HG03039 (cell line): Measurements from ENCODE around the gene HOXB8.

Source experiments
- ATAC-seq: cut with Tn5 transposase; IDR thresholded peaks from one replicate; pipeline ENCODE4 v1.9.1; 2021; ENCODE audit warnings: mild to moderate bottlenecking, moderate library complexity; ENCODE audit not compliant: unreplicated experiment

The HOXB8 gene

GRCh38 chr17:48569674-48570324 lies 45.3 kb downstream of the HOXB8 start:
- no peak for ATAC-seq

- no peak for ATAC-seq
Observed at GRCh38 chr17:48569240-48569582, 45.9 kb downstream of the HOXB8 start.

GRCh38 chr17:48568499-48569239 lies 46.4 kb downstream of the HOXB8 start:
- ATAC-seq: no peak

GRCh38 chr17:48567646-48568354 lies 47.3 kb downstream of the HOXB8 start:
- ATAC-seq: no peak

GRCh38 chr17:48567209-48567608 lies 47.9 kb downstream of the HOXB8 start:
- no peak for ATAC-seq

GRCh38 chr17:48566717-48567116 lies 48.4 kb downstream of the HOXB8 start:
- no peak for ATAC-seq

- no peak for ATAC-seq
Observed at GRCh38 chr17:48565925-48566710, 49.0 kb downstream of the HOXB8 start.

- ATAC-seq: no peak
Observed at GRCh38 chr17:48565022-48565554, 50.0 kb downstream of the HOXB8 start.

GRCh38 chr17:48564188-48565021 lies 50.7 kb downstream of the HOXB8 start:
- ATAC-seq: no peak

- no peak for ATAC-seq
Observed at GRCh38 chr17:48563867-48564187, 51.3 kb downstream of the HOXB8 start.

- no peak for ATAC-seq
Observed at GRCh38 chr17:48563385-48563838, 51.7 kb downstream of the HOXB8 start.

- no peak for ATAC-seq
Observed at GRCh38 chr17:48562934-48563333, 52.2 kb downstream of the HOXB8 start.
